OCI-LY7 (cell line): ENCODE results near the gene POC1A. TPM values are rescaled to one million over a fixed set of nuclear protein-coding genes. Genes with fewer than 3 reads are reported as not detected.

Experiments
- BruUV-seq: library from RNA; stranded (reverse); fragments of 400-500 nt; replicated peaks from 2 replicates; lab custom pipeline; 2021; lab: Mats Ljungman, UMichigan
- CTCF ChIA-PET: fragments of 300-600 bp; sonication (Branson Sonifier 250); formaldehyde crosslinking; loops from one replicate; lab custom pipeline; 2022; ENCODE audit warnings: antibody characterized with exemption; ENCODE audit not compliant: unreplicated experiment; lab: Charles Lee
- POLR2A ChIA-PET: fragments of 300-600 bp; sonication (Branson Sonifier 250); formaldehyde crosslinking; loops from one replicate; lab custom pipeline; 2022; ENCODE audit warnings: antibody characterized with exemption; lab: Charles Lee
- DNase-seq: peaks from one replicate; pipeline ENCODE4 v3.0.0-alpha.2; 2015; ENCODE audit warnings: low spot score
- H2AFZ ChIP-seq: fragments of 200-600 bp; sonication (generic), shearing (Covaris generic); 2 replicates; pipeline ENCODE4 v1.6.1; 2014; ENCODE audit warnings: mild to moderate bottlenecking, antibody characterized with exemption, low read length, moderate library complexity
- H3K27ac ChIP-seq: fragments of 200-600 bp; sonication (generic); 2 replicates; pipeline ENCODE4 v1.5.1; 2014; ENCODE audit warnings: mixed run types, low read depth, mild to moderate bottlenecking, moderate library complexity, low read length, inconsistent platforms; ENCODE audit not compliant: poor library complexity, severe bottlenecking
- H3K36me3 ChIP-seq: fragments of 200-600 bp; sonication (generic); 2 replicates; pipeline ENCODE4 v1.6.1; 2014; ENCODE audit warnings: mild to moderate bottlenecking, antibody characterized with exemption, low read length, moderate library complexity, mixed read lengths; ENCODE audit not compliant: insufficient read depth
- H3K4me1 ChIP-seq: fragments of 200-600 bp; sonication (generic); 2 replicates; pipeline ENCODE4 v1.5.1; 2014; ENCODE audit warnings: mild to moderate bottlenecking, low read length; ENCODE audit not compliant: insufficient read depth, poor library complexity, severe bottlenecking
- H3K4me2 ChIP-seq: fragments of 200-600 bp; sonication (generic); 2 replicates; pipeline ENCODE4 v1.6.1; 2014; ENCODE audit warnings: mild to moderate bottlenecking, low read length
- H3K4me3 ChIP-seq: fragments of 200-600 bp; sonication (generic); 2 replicates; pipeline ENCODE4 v1.5.1; 2014; ENCODE audit warnings: mild to moderate bottlenecking, low read depth, low read length; ENCODE audit not compliant: poor library complexity, severe bottlenecking
- H3K79me2 ChIP-seq: fragments of 200-600 bp; sonication (generic); 2 replicates; pipeline ENCODE4 v1.6.1; 2016; ENCODE audit warnings: low read depth, mild to moderate bottlenecking, low read length, moderate library complexity, mixed read lengths; ENCODE audit not compliant: insufficient read depth
- H3K9me2 ChIP-seq: fragments of 200-600 bp; sonication (generic); 2 replicates; pipeline ENCODE4 v1.6.1; 2016; ENCODE audit warnings: mild to moderate bottlenecking, low read length, mixed read lengths; ENCODE audit not compliant: insufficient read depth
- H3K9me3 ChIP-seq: fragments of 200-600 bp; sonication (generic); 2 replicates; pipeline ENCODE4 v1.6.1; 2014; ENCODE audit warnings: mild to moderate bottlenecking, mixed run types, low read length, mixed read lengths
- H4K20me1 ChIP-seq: fragments of 200-600 bp; sonication (generic); 2 replicates; pipeline ENCODE4 v1.6.1; 2014; ENCODE audit warnings: mild to moderate bottlenecking, antibody characterized with exemption, low read length, moderate library complexity, mixed read lengths; ENCODE audit not compliant: insufficient read depth
- EZH2phosphoT487 ChIP-seq: fragments of 200-600 bp; sonication (generic); IDR thresholded peaks from 2 replicates; pipeline ENCODE4 v1.6.1; 2018; ENCODE audit warnings: low read depth, borderline replicate concordance, mild to moderate bottlenecking, mixed run types, antibody characterized with exemption, low read length, moderate library complexity, mixed read lengths
- intact Hi-C: fragments of 100-400 bp; cut with micrococcal nuclease; formaldehyde crosslinking; loops from one replicate; pipeline ENCODE4 v1.10.0; 2022; ENCODE audit not compliant: unreplicated experiment
- total RNA-seq, 2 experiments: library from RNA; depleted of rRNA in 1 of 2; stranded (reverse); fragments of >200 nt in 1 of 2; shearing (Covaris generic) in 1 of 2; gene quantifications; 2 replicates each; pipeline ENCODE4 v1.2.3, GENCODE V29; 2014 to 2022
- TF ChIP-seq, protein P1 (sequence below): fragments of 200-600 bp; sonication (generic); conservative IDR thresholded peaks from 2 replicates; pipeline ENCODE4 v1.5.1; 2014; ENCODE audit warnings: mild to moderate bottlenecking, antibody characterized with exemption, low read length, moderate library complexity, mixed read lengths

Gene POC1A
- total RNA-seq, 2 experiments from 2014 or later, result 40.0 to 41.0 TPM

DNA sequence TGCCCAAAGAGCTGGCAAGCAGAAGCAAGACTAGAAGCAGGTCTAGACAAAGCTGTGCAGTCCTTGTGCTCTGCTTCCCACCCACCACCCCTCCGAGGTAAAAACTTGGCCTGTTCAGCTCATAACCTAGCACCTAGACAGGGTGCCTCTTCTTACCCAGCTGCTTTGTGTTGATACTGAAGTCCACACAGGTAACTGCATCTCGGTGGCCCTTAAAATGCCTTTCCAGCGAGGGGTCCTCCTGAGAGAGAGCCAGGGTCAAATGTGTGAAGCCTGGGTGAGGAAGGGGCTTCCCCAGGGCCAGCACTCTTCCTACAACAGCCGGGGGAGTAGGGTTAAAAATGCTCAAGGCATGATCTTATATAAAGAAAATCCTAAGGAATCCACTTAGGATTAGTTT lies 3.4 kb downstream of the POC1A start:
- no peak overlapping the region for H3K4me3 ChIP-seq
- H3K4me1 ChIP-seq, result peaks cover 9% of the 10 kb centered on the region
- no peaks in the 10 kb centered on the region for H3K9me2 ChIP-seq
- TF ChIP-seq, protein P1, sequence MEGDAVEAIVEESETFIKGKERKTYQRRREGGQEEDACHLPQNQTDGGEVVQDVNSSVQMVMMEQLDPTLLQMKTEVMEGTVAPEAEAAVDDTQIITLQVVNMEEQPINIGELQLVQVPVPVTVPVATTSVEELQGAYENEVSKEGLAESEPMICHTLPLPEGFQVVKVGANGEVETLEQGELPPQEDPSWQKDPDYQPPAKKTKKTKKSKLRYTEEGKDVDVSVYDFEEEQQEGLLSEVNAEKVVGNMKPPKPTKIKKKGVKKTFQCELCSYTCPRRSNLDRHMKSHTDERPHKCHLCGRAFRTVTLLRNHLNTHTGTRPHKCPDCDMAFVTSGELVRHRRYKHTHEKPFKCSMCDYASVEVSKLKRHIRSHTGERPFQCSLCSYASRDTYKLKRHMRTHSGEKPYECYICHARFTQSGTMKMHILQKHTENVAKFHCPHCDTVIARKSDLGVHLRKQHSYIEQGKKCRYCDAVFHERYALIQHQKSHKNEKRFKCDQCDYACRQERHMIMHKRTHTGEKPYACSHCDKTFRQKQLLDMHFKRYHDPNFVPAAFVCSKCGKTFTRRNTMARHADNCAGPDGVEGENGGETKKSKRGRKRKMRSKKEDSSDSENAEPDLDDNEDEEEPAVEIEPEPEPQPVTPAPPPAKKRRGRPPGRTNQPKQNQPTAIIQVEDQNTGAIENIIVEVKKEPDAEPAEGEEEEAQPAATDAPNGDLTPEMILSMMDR, result no peak
- TF ChIP-seq EZH2phosphoT487, result no peak
- no TSS peak for BruUV-seq
- ChIA-PET CTCF (interaction anchor here (0.5 to 0.6 kb wide), 2 partner anchors 70 to 147 kb away, joined by 3 read pairs; no protein-coding TSS in a partner anchor), POLR2A (interaction anchor here (0.5 kb wide), 1 partner anchor 548 kb away, joined by 4 read pairs; no protein-coding TSS in a partner anchor)
- intact Hi-C loops, result loop anchor here (5.0 kb wide), 2 partner anchors 76 to 186 kb away; partner anchors contain the start of gene TLR9
- no peak overlapping the region for H2AFZ ChIP-seq
- H3K79me2 ChIP-seq, result peaks cover 17% of the 10 kb centered on the region; the same call in 1 of the 2 replicates
- no peak overlapping the region for H3K4me2 ChIP-seq
- H4K20me1 ChIP-seq, result no peaks in the 10 kb centered on the region
- no peaks in the 10 kb centered on the region for H3K9me3 ChIP-seq
- no peak for DNase-seq
- H3K36me3 ChIP-seq, result peaks cover 58% of the 10 kb centered on the region
- no peak overlapping the region for H3K27ac ChIP-seq

DNA sequence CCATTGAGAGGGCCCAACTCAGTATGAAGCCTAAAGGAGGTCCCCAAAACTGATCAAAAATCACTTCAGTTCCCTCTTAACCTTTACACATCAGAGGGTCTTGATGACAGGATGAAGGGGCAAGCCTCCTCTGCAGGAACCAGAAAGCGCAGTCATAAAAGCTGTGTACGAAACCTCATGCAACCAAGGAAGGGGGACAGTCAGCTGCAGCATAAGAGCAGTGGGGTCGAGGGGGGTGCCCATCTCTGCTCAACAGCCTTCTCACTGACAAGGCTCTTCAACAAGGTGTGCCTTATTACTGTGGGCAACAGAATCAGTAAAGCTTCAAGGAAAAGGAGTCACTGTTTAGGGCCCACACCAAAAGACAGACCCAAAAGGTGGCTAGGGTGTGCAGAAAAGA lies 3.9 kb downstream of the POC1A start:
- H3K4me2 ChIP-seq, result no peak overlapping the region
- no peak overlapping the region for H3K4me3 ChIP-seq
- no peaks in the 10 kb centered on the region for H3K9me3 ChIP-seq
- H3K36me3 ChIP-seq, result peaks cover 63% of the 10 kb centered on the region
- DNase-seq, result no peak
- H3K79me2 ChIP-seq, result peaks cover 17% of the 10 kb centered on the region; the same call in 1 of the 2 replicates
- no peaks in the 10 kb centered on the region for H4K20me1 ChIP-seq
- intact Hi-C loops, result loop anchor here (5.0 kb wide), 2 partner anchors 77 to 187 kb away; partner anchors contain the start of gene TLR9
- no peak for TF ChIP-seq EZH2phosphoT487
- TF ChIP-seq, protein P1, result no peak
- CTCF ChIA-PET, result interaction anchor here (0.5 to 0.6 kb wide), 2 partner anchors 71 to 146 kb away, joined by 3 read pairs; no protein-coding TSS in a partner anchor
- H3K4me1 ChIP-seq, result peaks cover 9% of the 10 kb centered on the region
- POLR2A ChIA-PET, result no interaction called here
- BruUV-seq, result no TSS peak
- no peak overlapping the region for H3K27ac ChIP-seq
- no peaks in the 10 kb centered on the region for H3K9me2 ChIP-seq
- H2AFZ ChIP-seq, result no peak overlapping the region

DNA sequence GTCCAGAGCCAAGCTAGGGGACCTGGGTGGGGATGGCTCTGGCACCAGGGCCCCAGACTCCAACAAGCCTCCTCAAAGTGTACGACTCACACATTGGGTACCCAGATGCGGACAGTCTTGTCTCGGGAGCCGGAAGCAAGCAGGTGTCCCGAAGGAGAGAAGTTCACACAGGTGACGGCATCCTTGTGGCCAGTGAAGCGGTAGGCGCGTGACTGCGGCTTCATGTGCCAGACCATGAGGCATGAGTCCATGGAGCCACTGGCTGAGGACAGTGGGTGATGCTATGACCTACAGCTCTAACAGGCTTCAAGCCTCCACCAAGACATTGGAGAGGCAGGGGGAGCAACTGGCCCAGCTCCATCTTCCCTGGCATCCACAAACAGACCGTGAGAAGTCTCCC lies 4.5 kb downstream of the POC1A start:
- BruUV-seq, result no TSS peak
- no peak overlapping the region for H2AFZ ChIP-seq
- ChIA-PET CTCF (no interaction called here), POLR2A (interaction anchor here (0.6 kb wide), 1 partner anchor 552 kb away, joined by 3 read pairs; no protein-coding TSS in a partner anchor)
- H4K20me1 ChIP-seq, result no peaks in the 10 kb centered on the region
- no peaks in the 10 kb centered on the region for H3K9me2 ChIP-seq
- intact Hi-C loops, result loop anchor here (5.0 kb wide), 2 partner anchors 78 to 188 kb away; partner anchors contain the start of gene TLR9
- peaks cover 17% of the 10 kb centered on the region; the same call in 1 of the 2 replicates for H3K79me2 ChIP-seq
- no peaks in the 10 kb centered on the region for H3K9me3 ChIP-seq
- no peak for DNase-seq
- TF ChIP-seq, protein P1, result no peak
- TF ChIP-seq EZH2phosphoT487, result no peak
- H3K27ac ChIP-seq, result no peak overlapping the region
- no peak overlapping the region for H3K4me3 ChIP-seq
- peaks cover 70% of the 10 kb centered on the region for H3K36me3 ChIP-seq
- H3K4me1 ChIP-seq, result peaks cover 9% of the 10 kb centered on the region
- H3K4me2 ChIP-seq, result no peak overlapping the region
